GM12864 (cell line): Measurements from ENCODE around the gene GAMT.

Experiments
- DNase-seq: peaks from one replicate; pipeline ENCODE4 v3.0.0-alpha.2; 2011; ENCODE audit warnings: low read depth
- H3K4me3 ChIP-seq: 2 replicates; pipeline ENCODE4 v1.5.1; 2011; ENCODE audit warnings: mild to moderate bottlenecking, low read depth, low read length, control low read depth
- TF ChIP-seq, protein P1 (sequence below): IDR thresholded peaks from 2 replicates; pipeline ENCODE4 v1.5.1; 2011; ENCODE audit warnings: low read depth, mild to moderate bottlenecking, moderate library complexity, low read length, control low read depth, inconsistent platforms; ENCODE audit errors: missing control alignments

GAMT gene

GRCh38 chr19:1392939-1393530 lies 8.3 kb downstream of the GAMT start:
- no peak for DNase-seq
- no peak overlapping the region for H3K4me3 ChIP-seq
- TF ChIP-seq, protein P1, sequence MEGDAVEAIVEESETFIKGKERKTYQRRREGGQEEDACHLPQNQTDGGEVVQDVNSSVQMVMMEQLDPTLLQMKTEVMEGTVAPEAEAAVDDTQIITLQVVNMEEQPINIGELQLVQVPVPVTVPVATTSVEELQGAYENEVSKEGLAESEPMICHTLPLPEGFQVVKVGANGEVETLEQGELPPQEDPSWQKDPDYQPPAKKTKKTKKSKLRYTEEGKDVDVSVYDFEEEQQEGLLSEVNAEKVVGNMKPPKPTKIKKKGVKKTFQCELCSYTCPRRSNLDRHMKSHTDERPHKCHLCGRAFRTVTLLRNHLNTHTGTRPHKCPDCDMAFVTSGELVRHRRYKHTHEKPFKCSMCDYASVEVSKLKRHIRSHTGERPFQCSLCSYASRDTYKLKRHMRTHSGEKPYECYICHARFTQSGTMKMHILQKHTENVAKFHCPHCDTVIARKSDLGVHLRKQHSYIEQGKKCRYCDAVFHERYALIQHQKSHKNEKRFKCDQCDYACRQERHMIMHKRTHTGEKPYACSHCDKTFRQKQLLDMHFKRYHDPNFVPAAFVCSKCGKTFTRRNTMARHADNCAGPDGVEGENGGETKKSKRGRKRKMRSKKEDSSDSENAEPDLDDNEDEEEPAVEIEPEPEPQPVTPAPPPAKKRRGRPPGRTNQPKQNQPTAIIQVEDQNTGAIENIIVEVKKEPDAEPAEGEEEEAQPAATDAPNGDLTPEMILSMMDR = no peak

- H3K4me3 ChIP-seq = no peak overlapping the region
- TF ChIP-seq, protein P1 = no peak
- no peak for DNase-seq
Observed at GRCh38 chr19:1392407-1392806, 8.9 kb downstream of the GAMT start.

DNA sequence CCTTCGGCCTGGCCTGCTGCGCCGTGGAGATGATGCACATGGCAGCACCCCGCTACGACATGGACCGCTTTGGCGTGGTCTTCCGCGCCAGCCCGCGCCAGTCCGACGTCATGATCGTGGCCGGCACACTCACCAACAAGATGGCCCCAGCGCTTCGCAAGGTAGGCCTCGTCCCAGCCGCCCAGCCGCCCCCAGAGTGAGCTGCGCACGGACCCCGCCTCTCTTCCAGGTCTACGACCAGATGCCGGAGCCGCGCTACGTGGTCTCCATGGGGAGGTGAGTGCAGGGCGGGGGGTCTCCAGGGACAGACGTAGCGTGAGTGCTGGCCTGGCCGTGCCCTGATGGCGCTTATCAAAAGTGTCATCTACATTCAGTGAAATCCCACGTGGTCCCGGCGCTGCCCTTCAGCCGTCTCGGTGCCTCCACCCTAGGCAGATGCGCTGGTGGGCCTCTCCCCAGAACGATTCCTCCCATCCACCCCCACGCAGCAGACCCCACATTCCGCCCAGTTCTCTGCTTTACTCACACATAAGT lies 10.4 kb downstream of the GAMT start:
- DNase-seq = no peak
- H3K4me3 ChIP-seq = no peak overlapping the region
- TF ChIP-seq, protein P1 = no peak

DNA sequence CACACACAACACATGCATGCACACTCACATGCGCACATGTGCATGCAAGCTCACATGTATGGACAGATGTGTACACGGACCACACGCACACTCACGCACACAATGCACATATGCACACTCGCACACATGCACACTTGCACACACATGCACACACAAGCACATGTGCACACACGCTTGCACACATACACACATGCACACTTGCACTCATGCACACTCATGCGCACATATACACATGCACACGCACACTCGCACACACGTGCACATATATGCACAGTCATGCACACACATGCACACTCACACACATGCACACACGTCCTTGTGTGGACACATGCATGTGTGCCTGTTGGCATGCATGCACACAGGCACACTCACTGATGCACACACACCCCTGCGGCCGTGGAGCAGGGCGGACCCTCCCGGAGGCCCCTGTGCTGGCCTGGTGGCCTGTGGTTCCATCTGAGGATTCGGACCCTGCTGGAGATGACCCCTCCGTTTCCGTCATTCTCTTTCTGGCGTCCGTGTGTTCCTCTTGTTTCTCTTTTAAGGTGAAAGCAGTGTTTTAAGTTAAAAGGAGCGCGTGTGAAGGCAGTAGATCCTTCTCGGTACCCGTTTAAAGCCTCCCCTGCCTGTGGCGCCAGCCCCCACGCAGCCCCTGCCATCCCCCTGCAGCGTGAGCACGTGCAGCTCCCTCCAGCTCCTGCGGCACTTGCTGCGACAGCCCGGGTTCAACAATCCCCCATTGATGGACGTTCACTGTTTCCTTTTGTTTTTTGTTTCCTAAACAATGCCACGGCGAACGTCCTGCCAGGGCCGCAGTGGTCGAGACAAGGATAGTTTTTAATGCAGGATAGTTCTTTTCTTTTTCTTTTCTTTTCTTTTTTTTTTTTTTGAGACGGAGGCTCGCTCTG lies 12.1 kb downstream of the GAMT start:
- H3K4me3 ChIP-seq = no peak overlapping the region
- DNase-seq = no peak
- TF ChIP-seq, protein P1 = no peak

- DNase-seq = no peak
- no peak overlapping the region for H3K4me3 ChIP-seq
- TF ChIP-seq, protein P1 = no peak
Observed at GRCh38 chr19:1388637-1389026, 12.7 kb downstream of the GAMT start.

GRCh38 chr19:1387684-1388636 lies 13.4 kb downstream of the GAMT start:
- TF ChIP-seq, protein P1 = no peak
- DNase-seq = no peak

More at GRCh38 chr19:1387684-1388636, 13.4 kb downstream of the GAMT start:
- no peak overlapping the region for H3K4me3 ChIP-seq
